22Rv1 (cell line): ENCODE measurements around the gene BEST2.

Experiments used
- H3K27ac ChIP-seq: fragments of 450-650 bp; 2 replicates; pipeline ENCODE4 v1.5.1; 2017
- CTCF ChIP-seq: fragments of 450-650 bp; IDR thresholded peaks from 2 replicates; pipeline ENCODE4 v1.5.1; 2017; ENCODE audit warnings: mild to moderate bottlenecking
- ZFX ChIP-seq: fragments of 450-650 bp; IDR thresholded peaks from 2 replicates; pipeline ENCODE4 v1.6.1; 2017; ENCODE audit warnings: antibody characterized with exemption, borderline replicate concordance

Gene BEST2

GRCh38 chr19:12722566-12723380 is 28.8 kb upstream of the BEST2 start:
- H3K27ac ChIP-seq, result peak overlapping the region; percentile 94
- TF ChIP-seq CTCF (no peak), ZFX (no peak)

DNA sequence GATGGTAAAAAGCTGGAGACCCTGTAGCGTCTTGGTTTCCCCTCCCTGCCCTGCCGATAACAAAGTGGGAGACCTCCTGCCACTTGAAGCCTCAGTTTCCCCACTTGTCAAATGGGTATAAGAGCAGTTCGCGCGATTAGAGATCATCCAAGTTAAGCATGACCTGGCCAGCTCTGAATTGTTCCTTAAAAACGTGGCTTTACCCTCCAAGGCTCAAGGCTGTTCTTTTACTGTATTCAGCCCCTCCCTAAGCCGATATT is 28.3 kb upstream of the BEST2 start:
- TF ChIP-seq ZFX, result no peak
- peak overlapping the region; percentile 94 for H3K27ac ChIP-seq

DNA sequence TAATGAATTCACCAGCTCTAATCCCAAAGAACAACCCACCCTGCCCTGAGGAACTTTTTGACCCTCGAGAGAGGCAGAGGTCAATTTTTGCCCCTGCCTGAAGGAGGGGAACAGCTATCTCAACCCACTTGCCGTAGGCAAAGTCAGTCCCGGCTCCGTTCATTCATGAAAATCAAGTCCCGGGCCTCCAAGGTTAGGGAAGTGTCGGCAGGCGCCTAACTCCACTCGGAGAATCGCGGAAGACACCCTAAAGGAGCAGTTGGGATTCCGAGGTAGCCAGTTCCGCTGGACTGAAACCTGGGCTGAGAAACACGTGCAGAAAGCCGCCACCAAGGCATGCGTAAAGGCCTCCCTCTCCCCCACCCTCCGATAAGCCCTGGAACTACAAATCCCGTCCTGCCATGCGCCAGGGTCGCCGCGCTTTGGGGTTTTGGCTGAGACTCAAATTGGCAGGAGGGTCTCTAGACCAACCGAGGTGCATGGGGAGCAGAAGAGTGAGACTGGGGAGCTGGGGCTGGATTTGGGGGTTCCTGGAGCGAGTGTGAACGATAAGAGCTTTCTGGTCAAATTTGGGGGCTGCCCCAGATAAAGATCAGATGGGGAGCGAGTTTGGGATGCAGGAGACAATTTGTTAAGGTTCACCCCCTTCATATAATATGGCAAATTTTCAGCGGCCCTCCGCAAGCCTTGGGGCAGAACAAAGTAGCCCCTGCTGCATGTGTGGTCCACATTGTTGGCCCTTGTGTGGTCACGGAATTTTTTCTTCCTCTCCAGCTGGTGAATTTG is 27.8 kb upstream of the BEST2 start, which contains the start of gene TNPO2:
Gene TNPO2 (minus strand): TSS at position 292 of the 786 bp plus-strand sequence. CDS start 2,955 bp downstream, outside the sequence.
- TF ChIP-seq CTCF (no peak), ZFX (no peak)
- peak within 1 kb of the TSS; percentile 94 for H3K27ac ChIP-seq

- 0 out of 2 replicates have a peak overlapping the region, but pooled peaks have one; percentile 4 for H3K27ac ChIP-seq
These were observed 26.0 kb upstream of the BEST2 start for GRCh38 chr19:12725612-12726011.

DNA sequence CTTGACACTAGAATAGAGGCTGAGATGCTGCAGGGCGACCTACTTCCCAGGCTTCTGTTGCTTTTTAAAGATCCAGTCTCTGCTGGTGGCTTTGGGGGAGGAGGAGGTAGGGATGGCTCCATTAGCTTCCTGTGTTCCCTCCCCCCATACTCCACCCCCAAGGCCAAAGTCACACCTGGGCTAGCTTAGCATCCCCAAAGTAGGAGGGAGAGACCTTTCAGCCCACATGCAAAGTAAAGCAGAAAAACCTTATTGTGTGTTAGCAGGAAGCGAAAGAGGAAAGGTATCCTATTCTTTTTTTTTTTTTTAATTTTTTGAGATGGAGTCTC is 24.6 kb upstream of the BEST2 start:
- TF ChIP-seq ZFX, result no peak
- peak overlapping the region; percentile 27 for H3K27ac ChIP-seq

GRCh38 chr19:12727745-12728433 is 23.7 kb upstream of the BEST2 start:
- H3K27ac ChIP-seq, result no peak overlapping the region
- TF ChIP-seq CTCF, result no peak

- H3K27ac ChIP-seq, result no peak overlapping the region
- no peak for TF ChIP-seq CTCF
- TF ChIP-seq ZFX, result no peak
These were observed 21.5 kb upstream of the BEST2 start for GRCh38 chr19:12730064-12730463.

- no peak overlapping the region for H3K27ac ChIP-seq
- TF ChIP-seq CTCF (no peak), ZFX (no peak)
These were observed 20.3 kb upstream of the BEST2 start for GRCh38 chr19:12731337-12731736.
